ENCODE data around the gene NEIL1.
"Not testable (repeated sequence)": the region's sequence is repeated elsewhere in the genome, so short reads cannot be mapped to it uniquely, and the experiment has no call there.

NEIL1 gene

DNA sequence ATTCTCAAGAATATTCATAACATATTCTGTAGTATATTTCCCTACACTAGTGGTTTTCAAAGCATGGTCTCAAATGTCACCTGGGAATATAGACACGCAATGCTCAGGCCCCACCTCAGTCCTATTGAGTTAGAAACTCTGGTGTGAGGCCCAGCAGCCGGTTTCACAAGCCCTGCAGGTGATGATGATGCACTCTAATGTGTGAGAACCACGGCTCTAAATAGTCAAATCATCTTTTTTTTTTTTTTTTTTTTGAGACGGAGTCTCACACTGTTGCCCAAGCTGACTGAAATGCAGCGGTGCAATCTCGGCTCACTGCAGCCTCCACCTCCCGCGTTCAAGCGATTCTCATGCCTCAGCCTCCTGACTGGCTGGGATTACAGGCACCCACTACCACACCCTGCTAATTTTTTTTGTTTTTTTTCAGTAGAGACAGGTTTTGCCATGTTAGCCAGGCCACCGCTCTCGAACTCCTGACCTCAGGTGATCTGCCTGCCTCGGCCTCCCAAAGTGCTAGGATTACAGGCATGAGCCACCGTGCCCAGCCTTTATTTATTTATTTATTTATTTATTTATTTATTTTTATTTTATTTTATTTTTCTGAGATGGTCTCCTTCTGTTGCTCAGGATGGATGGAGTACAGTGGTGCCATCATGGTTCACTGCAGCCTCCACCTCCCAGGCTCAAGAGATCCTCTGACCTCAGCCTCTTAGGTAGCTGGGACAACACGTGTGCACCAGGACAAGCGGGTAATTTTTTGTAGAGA is 13.0 kb upstream of the NEIL1 start:
- DNase-seq (ENCODE audit: low read depth in 2 of 2): not testable (repeated sequence)

GRCh38 chr15:75335313-75335704 is 11.5 kb upstream of the NEIL1 start:
- DNase-seq (ENCODE audit: low read depth in 2 of 2): no peak

DNA sequence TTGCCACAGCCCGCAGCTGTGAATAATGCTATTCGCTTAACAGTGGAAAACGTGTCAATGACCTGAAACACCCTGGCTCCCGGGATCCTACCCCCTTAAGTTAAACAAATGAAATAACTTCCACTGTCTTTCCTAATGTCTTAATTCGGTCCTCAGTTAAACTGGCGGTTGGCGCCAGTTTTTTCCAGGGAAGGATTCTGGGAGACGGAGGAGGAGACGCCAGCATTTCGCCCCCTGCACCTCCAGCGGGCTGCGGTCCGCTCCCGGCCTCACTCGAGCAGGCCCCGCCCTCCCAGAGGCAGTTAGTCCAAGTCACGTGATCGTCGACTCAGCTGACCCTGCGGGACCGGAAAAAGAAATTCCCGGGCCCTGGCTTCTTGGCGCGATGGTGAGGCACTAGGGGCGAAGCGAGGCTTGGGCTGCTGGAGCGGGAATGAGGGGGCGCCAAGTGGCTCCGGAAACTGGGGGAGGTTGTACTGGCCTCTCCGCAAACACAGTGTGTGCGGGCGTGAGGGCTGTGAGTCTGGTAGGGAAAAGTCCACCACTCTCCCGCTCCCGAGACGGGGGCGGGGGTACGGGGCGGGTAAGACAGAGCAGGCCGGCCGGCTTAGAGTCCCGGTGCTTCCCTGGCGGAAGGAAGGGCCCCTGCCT is 11.0 kb upstream of the NEIL1 start, which contains the start of gene COMMD4:
COMMD4 (plus strand) TSS at position 359 of the 651 bp plus-strand sequence; CDS start at position 386, 27 bp downstream.
- DNase-seq (ENCODE audit: low read depth in 2 of 2): peak; percentile 31 to 46

DNA sequence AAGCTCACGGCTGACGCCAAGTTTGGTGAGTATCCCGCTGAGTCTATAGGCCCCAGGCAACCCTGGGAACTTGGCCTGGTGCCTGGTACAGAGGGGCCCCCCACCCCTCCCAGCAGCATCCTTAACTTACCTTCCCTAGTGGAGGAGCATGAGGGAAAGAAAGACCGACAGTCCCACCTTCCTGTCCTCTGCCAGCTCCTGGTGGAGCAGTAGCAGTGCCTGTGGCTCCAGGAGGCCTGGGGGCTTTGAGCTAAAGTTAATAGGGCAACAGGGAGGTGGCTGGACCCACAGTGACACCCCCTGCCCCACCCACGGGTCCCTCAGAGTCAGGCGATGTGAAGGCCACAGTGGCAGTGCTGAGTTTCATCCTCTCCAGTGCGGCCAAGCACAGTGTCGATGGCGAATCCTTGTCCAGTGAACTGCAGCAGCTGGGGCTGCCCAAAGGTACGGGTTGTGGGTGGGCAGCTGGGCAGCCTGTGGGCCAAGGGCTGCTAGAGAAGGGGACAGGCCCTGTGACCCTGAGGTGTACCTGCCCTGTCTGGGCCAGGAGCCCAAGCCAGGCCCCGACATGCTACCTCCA is 8.1 kb upstream of the NEIL1 start:
- no peak for DNase-seq (ENCODE audit: low read depth in 2 of 2)

DNA sequence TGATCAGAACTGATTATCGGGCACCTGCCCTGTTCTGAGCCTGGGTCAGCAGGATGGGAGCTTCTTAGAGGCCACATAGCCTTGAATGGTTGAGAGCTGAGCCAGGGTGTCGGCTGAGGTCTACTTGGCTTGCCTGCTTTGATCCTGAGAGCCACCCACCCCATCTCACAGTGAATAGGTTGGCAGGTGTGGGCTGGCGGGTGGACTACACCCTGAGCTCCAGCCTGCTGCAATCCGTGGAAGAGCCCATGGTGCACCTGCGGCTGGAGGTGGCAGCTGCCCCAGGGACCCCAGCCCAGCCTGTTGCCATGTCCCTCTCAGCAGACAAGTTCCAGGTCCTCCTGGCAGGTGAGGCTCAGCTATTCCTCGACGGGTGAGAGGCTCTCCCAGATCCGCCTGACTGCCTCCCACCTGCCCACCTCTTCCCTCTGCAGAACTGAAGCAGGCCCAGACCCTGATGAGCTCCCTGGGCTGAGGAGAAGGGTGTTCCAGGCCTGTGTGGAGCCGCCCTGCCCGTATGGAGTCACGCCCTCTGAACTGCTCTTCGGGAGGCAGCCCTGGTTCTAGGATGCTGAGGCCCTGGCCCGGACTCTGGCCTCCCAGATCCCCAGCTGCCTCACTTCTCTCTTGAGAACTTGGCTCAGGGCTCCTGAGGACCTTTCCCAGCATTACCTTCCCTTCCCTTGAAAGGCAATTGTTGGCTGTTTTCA is 7.2 kb upstream of the NEIL1 start:
- DNase-seq (ENCODE audit: low read depth in 2 of 2): no peak

GRCh38 chr15:75342221-75342620 is 4.6 kb upstream of the NEIL1 start:
- DNase-seq (ENCODE audit: low read depth in 2 of 2): no peak

- DNase-seq (ENCODE audit: low read depth in 2 of 2): not testable (repeated sequence)
Observed at GRCh38 chr15:75343953-75344352, 2.9 kb upstream of the NEIL1 start.

- peak in 1 of 2 donors; percentile 11 for DNase-seq (ENCODE audit: low read depth in 2 of 2)
Observed at GRCh38 chr15:75347222-75348033, 589 bp downstream of the NEIL1 start.

DNA sequence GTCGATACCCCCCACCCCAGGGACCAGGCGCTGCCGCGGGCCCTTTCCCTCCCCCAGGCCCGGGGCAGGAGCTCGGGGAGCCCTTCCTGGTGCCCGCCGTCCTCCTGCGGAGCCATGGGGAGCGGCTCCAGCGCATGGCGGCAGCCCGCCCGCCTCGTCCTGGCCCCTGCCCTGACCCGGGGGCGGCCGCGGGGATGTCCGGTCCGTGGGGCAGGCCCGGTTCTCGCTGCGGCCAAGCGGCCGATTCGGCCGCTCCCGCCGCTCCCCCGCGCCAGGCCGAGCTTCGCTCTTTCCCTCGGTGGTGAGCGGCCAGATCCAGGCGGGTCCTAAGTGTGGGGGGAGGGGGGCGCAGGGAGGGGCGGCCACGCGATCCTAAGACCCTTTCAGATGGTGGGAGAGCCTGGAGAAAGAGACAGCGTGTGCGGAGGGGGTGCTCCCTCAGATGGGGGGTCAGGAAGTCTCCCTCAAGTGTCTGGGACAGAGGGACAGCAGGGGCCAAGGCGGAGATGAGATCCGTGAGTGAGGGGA is 1.3 kb downstream of the NEIL1 start:
- DNase-seq (ENCODE audit: low read depth in 2 of 2): no peak

GRCh38 chr15:75348562-75349350 is 1.9 kb downstream of the NEIL1 start:
- DNase-seq (ENCODE audit: low read depth in 2 of 2): no peak

- not testable (repeated sequence) for DNase-seq (ENCODE audit: low read depth in 2 of 2)
Observed at GRCh38 chr15:75349351-75349669, 2.5 kb downstream of the NEIL1 start.

DNA sequence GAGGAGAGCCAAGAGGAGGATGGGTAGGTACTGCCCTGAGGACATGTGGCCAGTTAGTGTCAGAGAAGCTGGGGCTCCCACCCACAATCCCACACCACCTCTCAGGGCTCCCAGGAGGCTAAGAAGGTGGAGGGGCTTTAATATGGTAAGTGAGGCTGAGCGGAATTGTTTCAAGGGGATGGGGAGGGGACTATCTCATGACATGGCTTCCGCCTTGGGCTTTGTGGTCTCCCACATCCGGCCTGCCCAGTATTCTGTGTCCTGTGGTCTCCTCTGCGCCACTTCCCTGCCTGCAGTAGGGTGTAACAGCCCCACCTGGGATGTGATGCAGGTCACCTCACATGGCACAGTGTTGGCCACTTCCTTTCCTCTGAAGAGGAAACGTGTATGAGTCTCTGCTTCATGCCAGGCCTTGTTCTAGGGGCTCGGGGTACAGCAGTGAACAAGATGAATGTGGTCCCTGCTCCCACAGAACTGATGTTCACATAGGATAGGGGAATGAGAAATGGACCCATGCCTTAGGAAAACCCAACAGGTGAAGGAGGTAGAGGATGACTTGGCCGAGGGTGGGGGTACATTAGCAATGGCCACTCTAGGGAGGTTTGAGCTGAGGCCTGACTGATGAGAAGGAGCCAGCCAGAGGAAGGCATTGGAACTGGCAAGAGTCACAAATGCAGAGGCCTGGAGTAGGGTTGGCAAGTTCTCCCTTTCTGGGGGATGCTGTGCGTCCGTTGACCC is 3.2 kb downstream of the NEIL1 start:
- peak; percentile 52 to 59 for DNase-seq (ENCODE audit: low read depth in 2 of 2)

DNA sequence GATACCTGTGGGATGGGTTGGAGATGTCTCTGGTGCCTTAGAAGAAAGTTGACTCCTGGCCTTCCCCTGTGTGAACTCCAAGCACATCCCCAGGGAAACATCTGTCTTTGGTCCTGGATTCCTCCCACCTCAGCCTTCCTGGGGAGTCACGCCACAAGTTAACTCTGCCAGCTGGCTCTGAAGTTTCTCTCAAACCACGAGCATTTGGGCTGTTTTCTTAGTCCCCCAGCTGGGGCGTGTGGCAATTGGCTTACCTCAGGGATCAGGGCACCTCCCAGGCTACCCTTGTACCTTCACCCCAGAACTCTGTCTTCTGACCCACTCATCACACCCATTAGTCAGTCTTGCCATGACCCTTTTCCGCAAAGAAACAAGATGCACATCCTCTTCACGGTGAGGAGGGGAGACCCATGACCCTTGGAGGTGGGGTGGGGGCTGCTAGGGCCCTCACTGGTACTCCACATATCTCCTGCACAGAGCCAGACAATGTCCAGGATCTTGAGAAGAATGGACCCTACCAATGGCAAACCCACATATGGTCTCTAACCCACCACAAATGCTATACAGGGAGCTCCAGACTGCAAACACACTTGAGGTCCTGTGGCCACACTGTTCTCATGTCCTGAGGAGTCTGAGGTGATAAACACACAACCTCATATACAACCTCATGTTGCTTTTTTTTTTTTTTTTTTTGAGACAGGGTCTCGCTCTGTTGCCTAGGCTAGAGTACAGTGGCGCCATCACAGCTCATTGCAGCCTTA is 3.9 kb downstream of the NEIL1 start:
- DNase-seq (ENCODE audit: low read depth in 2 of 2): no peak

DNA sequence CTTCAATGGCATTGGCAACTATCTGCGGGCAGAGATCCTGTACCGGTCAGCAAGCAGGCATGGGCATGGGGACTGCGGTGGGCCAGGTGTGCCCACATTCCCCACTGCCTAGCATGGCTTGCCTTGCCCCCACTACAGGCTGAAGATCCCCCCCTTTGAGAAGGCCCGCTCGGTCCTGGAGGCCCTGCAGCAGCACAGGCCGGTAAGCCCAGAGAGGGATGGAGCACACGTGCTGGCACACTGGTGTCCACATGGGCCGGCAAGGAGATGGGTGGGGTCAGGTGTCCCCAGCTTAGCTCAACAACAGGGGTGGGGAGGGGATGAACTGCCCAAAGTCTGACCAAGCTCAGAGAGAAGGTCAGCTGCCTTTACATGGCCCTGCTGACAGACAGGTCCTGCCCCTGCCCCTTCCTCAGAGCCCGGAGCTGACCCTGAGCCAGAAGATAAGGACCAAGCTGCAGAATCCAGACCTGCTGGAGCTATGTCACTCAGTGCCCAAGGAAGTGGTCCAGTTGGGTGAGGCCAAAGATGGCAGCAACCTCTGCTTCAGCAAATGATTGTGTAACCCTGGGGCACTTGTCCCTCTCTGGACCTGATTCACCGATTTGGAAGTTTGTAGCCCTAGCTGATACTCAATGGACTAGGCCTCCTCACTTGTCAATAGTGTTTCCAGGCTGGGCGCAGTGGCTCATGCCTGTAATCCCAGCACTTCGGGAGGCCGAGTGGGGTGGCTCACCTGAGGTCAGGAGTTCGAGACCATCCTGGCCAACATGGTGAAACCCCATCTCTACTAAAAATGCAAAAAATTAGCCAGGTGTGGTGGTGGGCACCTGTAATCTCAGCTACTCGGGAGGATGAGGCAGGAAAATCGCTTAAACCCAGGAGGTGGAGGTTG is 5.6 kb downstream of the NEIL1 start:
- no peak for DNase-seq (ENCODE audit: low read depth in 2 of 2)

DNA sequence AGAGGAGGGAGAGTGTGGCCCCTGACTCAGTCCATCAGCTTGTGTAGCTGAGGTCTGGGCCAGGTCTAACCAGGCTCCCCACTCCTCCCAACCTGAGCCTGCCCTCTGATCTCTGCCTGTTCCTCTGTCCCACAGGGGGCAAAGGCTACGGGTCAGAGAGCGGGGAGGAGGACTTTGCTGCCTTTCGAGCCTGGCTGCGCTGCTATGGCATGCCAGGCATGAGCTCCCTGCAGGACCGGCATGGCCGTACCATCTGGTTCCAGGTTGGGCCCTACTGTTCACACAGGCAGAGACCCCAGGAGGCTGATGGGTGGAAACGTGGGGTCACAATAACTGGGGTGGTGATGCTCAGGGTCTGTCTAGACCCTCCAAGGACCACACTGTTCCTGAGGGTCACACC is 6.8 kb downstream of the NEIL1 start:
- no peak for DNase-seq (ENCODE audit: low read depth in 2 of 2)

- DNase-seq (ENCODE audit: low read depth in 2 of 2): no peak
Observed at GRCh38 chr15:75354454-75354853, 7.6 kb downstream of the NEIL1 start.

DNA sequence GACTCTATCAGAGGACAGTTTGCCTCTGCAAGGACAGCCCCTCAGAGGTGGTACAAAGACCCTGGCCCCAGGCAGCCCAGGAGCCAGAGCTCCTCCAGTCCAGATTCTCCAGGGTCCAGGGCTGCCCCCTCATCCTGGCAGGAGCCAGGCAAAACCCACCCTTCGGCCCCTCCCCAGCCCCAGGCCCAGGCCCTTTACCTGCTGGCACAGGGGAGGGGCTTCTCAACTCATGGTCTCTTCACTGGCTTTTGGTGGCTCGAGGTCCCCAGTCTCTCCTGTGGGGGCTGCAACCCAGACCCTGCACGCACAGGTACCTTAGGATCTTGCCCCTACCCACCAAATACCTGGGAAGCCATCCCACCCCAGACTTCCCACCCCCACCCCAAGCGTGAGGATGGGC is 8.5 kb downstream of the NEIL1 start:
- no peak for DNase-seq (ENCODE audit: low read depth in 2 of 2)

- DNase-seq (ENCODE audit: low read depth in 2 of 2): no peak
Observed at GRCh38 chr15:75356006-75356405, 9.2 kb downstream of the NEIL1 start.
